ENCODE measurements around the gene FRY. TPM values are rescaled to one million over a fixed set of nuclear protein-coding genes. Genes with fewer than 3 reads are reported as not detected.

Gene FRY
- total and polyA plus RNA-seq, 4 donors, result 6.2 to 31.2 (median 12.7) TPM

DNA sequence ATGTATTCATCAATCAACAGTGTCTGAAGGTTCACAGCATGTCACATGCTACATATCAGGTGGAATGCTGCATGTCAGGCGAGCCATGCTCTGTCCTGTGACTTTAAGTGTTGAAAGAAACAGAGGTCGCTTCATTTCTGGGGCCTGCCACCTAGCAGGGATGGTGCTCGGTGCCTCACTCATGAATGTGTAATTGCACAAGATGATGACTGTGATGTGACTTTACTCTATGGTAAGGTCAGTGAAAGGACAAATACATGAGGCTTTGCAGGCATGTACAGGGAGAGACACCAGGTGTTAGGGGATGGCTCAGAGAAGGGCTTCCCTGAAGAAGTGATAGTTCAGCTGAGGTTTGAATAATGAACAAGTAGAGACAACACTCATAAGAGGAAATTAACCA is 66.7 kb downstream of the FRY start:
- TF ChIP-seq GABPA (IDR thresholded peaks at IDR 0.05 in 1 of 2, conservative IDR thresholded peaks at IDR 0.05 in 1 of 2) (no peak), SP1 (IDR thresholded peaks at IDR 0.05) (no peak), YY1 (IDR thresholded peaks at IDR 0.05) (no peak)
- no peaks in the 10 kb centered on the region for H3K27me3 ChIP-seq (ENCODE audit: control insufficient read depth in 4 of 4, insufficient read depth in 4 of 4, low read length in 3 of 4)
- DNase-seq (ENCODE audit: low spot score), result no peak
- H3K9ac ChIP-seq (ENCODE audit: low read depth in 1 of 2, low read length in 2 of 2), result no peak overlapping the region
- H3K36me3 ChIP-seq (ENCODE audit: control insufficient read depth in 4 of 4, insufficient read depth in 3 of 4, low read depth in 1 of 4, low read length in 3 of 4), result no peaks in the 10 kb centered on the region
- no peak overlapping the region for H3K4me3 ChIP-seq (ENCODE audit: low read depth in 1 of 3, low read length in 3 of 3)
- H3K4me1 ChIP-seq (ENCODE audit: control insufficient read depth in 4 of 4, insufficient read depth in 4 of 4, low read length in 3 of 4), result no peaks in the 10 kb centered on the region
- H3K9me3 ChIP-seq (ENCODE audit: control insufficient read depth in 4 of 4, low read length in 3 of 4), result no peaks in the 10 kb centered on the region
- H3K27ac ChIP-seq (ENCODE audit: low read depth in 1 of 2, low read length in 2 of 2), result no peak overlapping the region
- WGBS, result 77% methylated on average over 3 of the region's 3 CpGs

DNA sequence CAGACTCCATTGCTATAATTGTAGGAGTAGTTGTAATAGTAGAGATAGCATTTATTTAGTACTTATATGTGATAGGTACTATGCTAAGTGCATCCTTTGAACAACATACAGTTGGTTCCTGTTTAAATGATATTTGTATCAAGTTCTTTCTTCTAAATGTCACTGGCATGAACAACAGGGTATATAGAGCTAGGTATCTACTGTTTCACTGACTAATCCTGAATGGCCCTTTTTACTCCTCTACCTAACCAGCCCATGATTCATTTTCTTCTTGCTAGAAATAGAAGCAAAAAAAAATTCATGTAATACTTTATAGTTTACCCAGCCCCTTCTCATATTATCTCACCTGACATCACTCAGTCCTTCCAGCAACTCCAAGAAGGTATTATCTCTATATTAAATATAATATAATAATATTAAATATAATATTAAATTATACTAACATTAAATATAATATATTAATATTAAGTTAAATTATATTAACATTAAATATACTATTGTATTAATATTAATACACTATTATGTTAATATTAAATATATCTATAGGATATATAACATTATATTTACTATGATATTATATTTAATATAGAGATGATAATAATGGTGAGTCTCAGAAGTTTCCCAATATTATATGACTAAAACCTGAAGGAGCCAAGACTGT is 74.2 kb downstream of the FRY start:
- H3K9me3 ChIP-seq (ENCODE audit: control insufficient read depth in 4 of 4, low read length in 3 of 4), result no peaks in the 10 kb centered on the region
- H3K27me3 ChIP-seq (ENCODE audit: control insufficient read depth in 4 of 4, insufficient read depth in 4 of 4, low read length in 3 of 4), result no peaks in the 10 kb centered on the region
- TF ChIP-seq FOXA1 (IDR thresholded peaks at IDR 0.05) (no peak), RAD21 (IDR thresholded peaks at IDR 0.05) (no peak), GABPA (IDR thresholded peaks at IDR 0.05 in 1 of 2, conservative IDR thresholded peaks at IDR 0.05 in 1 of 2) (no peak), HNF4A (conservative IDR thresholded peaks at IDR 0.05) (no peak), YY1 (IDR thresholded peaks at IDR 0.05) (no peak), NR2F2 (IDR thresholded peaks at IDR 0.05) (no peak)
- TF ChIP-seq, protein P1, sequence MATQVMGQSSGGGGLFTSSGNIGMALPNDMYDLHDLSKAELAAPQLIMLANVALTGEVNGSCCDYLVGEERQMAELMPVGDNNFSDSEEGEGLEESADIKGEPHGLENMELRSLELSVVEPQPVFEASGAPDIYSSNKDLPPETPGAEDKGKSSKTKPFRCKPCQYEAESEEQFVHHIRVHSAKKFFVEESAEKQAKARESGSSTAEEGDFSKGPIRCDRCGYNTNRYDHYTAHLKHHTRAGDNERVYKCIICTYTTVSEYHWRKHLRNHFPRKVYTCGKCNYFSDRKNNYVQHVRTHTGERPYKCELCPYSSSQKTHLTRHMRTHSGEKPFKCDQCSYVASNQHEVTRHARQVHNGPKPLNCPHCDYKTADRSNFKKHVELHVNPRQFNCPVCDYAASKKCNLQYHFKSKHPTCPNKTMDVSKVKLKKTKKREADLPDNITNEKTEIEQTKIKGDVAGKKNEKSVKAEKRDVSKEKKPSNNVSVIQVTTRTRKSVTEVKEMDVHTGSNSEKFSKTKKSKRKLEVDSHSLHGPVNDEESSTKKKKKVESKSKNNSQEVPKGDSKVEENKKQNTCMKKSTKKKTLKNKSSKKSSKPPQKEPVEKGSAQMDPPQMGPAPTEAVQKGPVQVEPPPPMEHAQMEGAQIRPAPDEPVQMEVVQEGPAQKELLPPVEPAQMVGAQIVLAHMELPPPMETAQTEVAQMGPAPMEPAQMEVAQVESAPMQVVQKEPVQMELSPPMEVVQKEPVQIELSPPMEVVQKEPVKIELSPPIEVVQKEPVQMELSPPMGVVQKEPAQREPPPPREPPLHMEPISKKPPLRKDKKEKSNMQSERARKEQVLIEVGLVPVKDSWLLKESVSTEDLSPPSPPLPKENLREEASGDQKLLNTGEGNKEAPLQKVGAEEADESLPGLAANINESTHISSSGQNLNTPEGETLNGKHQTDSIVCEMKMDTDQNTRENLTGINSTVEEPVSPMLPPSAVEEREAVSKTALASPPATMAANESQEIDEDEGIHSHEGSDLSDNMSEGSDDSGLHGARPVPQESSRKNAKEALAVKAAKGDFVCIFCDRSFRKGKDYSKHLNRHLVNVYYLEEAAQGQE (IDR thresholded peaks at IDR 0.05), result no peak

DNA sequence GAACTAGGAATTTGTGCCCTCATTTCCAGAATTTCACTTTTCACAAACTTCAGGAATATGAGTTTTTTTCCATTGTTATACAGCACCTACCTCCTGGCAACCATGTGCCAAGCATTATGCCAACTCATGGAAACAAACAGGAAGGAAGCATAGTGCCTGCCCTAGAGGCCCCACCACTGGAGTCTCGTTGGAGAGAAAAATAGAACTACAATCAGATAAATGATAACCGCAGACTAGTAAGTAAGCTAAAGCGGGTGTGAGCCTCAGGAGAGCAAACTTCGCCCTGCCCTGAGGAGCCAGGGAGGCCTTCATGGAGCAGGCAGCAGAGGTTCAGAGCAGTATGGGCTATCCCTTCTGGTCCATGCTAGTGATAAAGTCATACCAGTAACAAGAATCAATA is 75.9 kb downstream of the FRY start:
- DNase-seq (ENCODE audit: low spot score), result no peak
- Histone ChIP-seq H3K4me1 (ENCODE audit: control insufficient read depth in 4 of 4, insufficient read depth in 4 of 4, low read length in 3 of 4) (no peaks in the 10 kb centered on the region), H3K9me3 (ENCODE audit: control insufficient read depth in 4 of 4, low read length in 3 of 4) (no peaks in the 10 kb centered on the region), H3K27me3 (ENCODE audit: control insufficient read depth in 4 of 4, insufficient read depth in 4 of 4, low read length in 3 of 4) (no peaks in the 10 kb centered on the region), H3K27ac (ENCODE audit: low read depth in 1 of 2, low read length in 2 of 2) (no peak overlapping the region), H3K9ac (ENCODE audit: low read depth in 1 of 2, low read length in 2 of 2) (no peak overlapping the region), H3K4me3 (ENCODE audit: low read depth in 1 of 3, low read length in 3 of 3) (no peak overlapping the region), H3K36me3 (ENCODE audit: control insufficient read depth in 4 of 4, insufficient read depth in 3 of 4, low read depth in 1 of 4, low read length in 3 of 4) (peaks cover 0 to 5% (median under 1%) of the 10 kb centered on the region in 4 donors)
- TF ChIP-seq HNF4G (IDR thresholded peaks at IDR 0.05), result no peak
- TF ChIP-seq SP1 (IDR thresholded peaks at IDR 0.05), result no peak
- TF ChIP-seq GABPA (IDR thresholded peaks at IDR 0.05 in 1 of 2, conservative IDR thresholded peaks at IDR 0.05 in 1 of 2), result no peak
- TF ChIP-seq, protein P2, sequence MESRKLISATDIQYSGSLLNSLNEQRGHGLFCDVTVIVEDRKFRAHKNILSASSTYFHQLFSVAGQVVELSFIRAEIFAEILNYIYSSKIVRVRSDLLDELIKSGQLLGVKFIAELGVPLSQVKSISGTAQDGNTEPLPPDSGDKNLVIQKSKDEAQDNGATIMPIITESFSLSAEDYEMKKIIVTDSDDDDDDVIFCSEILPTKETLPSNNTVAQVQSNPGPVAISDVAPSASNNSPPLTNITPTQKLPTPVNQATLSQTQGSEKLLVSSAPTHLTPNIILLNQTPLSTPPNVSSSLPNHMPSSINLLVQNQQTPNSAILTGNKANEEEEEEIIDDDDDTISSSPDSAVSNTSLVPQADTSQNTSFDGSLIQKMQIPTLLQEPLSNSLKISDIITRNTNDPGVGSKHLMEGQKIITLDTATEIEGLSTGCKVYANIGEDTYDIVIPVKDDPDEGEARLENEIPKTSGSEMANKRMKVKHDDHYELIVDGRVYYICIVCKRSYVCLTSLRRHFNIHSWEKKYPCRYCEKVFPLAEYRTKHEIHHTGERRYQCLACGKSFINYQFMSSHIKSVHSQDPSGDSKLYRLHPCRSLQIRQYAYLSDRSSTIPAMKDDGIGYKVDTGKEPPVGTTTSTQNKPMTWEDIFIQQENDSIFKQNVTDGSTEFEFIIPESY (IDR thresholded peaks at IDR 0.05), result no peak
- TF ChIP-seq EGR1 (IDR thresholded peaks at IDR 0.05; ENCODE audit: low read depth in 2 of 2), result no peak
- TF ChIP-seq JUND (IDR thresholded peaks at IDR 0.05), result no peak
- TF ChIP-seq TAF1 (conservative IDR thresholded peaks at IDR 0.05), result no peak
- TF ChIP-seq, protein P3, sequence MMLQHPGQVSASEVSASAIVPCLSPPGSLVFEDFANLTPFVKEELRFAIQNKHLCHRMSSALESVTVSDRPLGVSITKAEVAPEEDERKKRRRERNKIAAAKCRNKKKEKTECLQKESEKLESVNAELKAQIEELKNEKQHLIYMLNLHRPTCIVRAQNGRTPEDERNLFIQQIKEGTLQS (IDR thresholded peaks at IDR 0.05), result no peak
- TF ChIP-seq, protein P4, sequence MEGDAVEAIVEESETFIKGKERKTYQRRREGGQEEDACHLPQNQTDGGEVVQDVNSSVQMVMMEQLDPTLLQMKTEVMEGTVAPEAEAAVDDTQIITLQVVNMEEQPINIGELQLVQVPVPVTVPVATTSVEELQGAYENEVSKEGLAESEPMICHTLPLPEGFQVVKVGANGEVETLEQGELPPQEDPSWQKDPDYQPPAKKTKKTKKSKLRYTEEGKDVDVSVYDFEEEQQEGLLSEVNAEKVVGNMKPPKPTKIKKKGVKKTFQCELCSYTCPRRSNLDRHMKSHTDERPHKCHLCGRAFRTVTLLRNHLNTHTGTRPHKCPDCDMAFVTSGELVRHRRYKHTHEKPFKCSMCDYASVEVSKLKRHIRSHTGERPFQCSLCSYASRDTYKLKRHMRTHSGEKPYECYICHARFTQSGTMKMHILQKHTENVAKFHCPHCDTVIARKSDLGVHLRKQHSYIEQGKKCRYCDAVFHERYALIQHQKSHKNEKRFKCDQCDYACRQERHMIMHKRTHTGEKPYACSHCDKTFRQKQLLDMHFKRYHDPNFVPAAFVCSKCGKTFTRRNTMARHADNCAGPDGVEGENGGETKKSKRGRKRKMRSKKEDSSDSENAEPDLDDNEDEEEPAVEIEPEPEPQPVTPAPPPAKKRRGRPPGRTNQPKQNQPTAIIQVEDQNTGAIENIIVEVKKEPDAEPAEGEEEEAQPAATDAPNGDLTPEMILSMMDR (IDR thresholded peaks at IDR 0.05; ENCODE audit: low read depth, low read length, missing input control), result no peak
- no peak for TF ChIP-seq YY1 (IDR thresholded peaks at IDR 0.05)
- no peak for TF ChIP-seq HNF4A (conservative IDR thresholded peaks at IDR 0.05)
- no peak for TF ChIP-seq RAD21 (IDR thresholded peaks at IDR 0.05)
- TF ChIP-seq FOXA1 (IDR thresholded peaks at IDR 0.05), result no peak
- WGBS, result 60% methylated on average over 4 of the region's 4 CpGs

More for the DNA sequence above, 74.2 kb downstream of the FRY start:
- DNase-seq (ENCODE audit: low spot score), result no peak
- no peak overlapping the region for H3K27ac ChIP-seq (ENCODE audit: low read depth in 1 of 2, low read length in 2 of 2)
- no peak overlapping the region for H3K9ac ChIP-seq (ENCODE audit: low read depth in 1 of 2, low read length in 2 of 2)
- H3K4me1 ChIP-seq (ENCODE audit: control insufficient read depth in 4 of 4, insufficient read depth in 4 of 4, low read length in 3 of 4), result no peaks in the 10 kb centered on the region
- H3K4me3 ChIP-seq (ENCODE audit: low read depth in 1 of 3, low read length in 3 of 3), result no peak overlapping the region
- peaks cover 0 to 5% (median under 1%) of the 10 kb centered on the region in 4 donors for H3K36me3 ChIP-seq (ENCODE audit: control insufficient read depth in 4 of 4, insufficient read depth in 3 of 4, low read depth in 1 of 4, low read length in 3 of 4)
